HG02678 (cell line): Measurements from ENCODE around the gene CDH16.
"Not testable (repeated sequence)": the region's sequence is repeated elsewhere in the genome, so short reads cannot be mapped to it uniquely, and the experiment has no call there.

Experiments used
- ATAC-seq: cut with Tn5 transposase; IDR thresholded peaks from one replicate; pipeline ENCODE4 v1.9.1; 2021; ENCODE audit warnings: mild to moderate bottlenecking, moderate library complexity; ENCODE audit not compliant: unreplicated experiment

The CDH16 gene

GRCh38 chr16:66947302-66948065 is 28.8 kb upstream of the CDH16 start:
- ATAC-seq = no peak

- ATAC-seq = no peak
Measured at GRCh38 chr16:66946974-66947301, 28.3 kb upstream of the CDH16 start.

- ATAC-seq = no peak
Measured at GRCh38 chr16:66946541-66946940, 27.9 kb upstream of the CDH16 start.

GRCh38 chr16:66945939-66946338 is 27.3 kb upstream of the CDH16 start:
- ATAC-seq = no peak

GRCh38 chr16:66944971-66945370 is 26.3 kb upstream of the CDH16 start:
- ATAC-seq = not testable (repeated sequence)

- no peak for ATAC-seq
Measured at GRCh38 chr16:66944054-66944441, 25.4 kb upstream of the CDH16 start.

GRCh38 chr16:66943426-66944053 is 24.9 kb upstream of the CDH16 start:
- ATAC-seq = no peak

GRCh38 chr16:66942981-66943380 is 24.3 kb upstream of the CDH16 start:
- no peak for ATAC-seq

GRCh38 chr16:66940236-66940635 is 21.6 kb upstream of the CDH16 start:
- no peak for ATAC-seq

- ATAC-seq = no peak
Measured at GRCh38 chr16:66939366-66939765, 20.7 kb upstream of the CDH16 start.

GRCh38 chr16:66937725-66938337 is 19.1 kb upstream of the CDH16 start:
- ATAC-seq = no peak

GRCh38 chr16:66936889-66937554 is 18.3 kb upstream of the CDH16 start:
- no peak for ATAC-seq

GRCh38 chr16:66936462-66936861 is 17.8 kb upstream of the CDH16 start:
- ATAC-seq = no peak

GRCh38 chr16:66935314-66936011 is 16.8 kb upstream of the CDH16 start, which contains the start of gene CES2:
CES2 (plus strand) TSS chr16:66935516; CDS start chr16:66935636, 120 bp downstream.
- ATAC-seq = no peak

GRCh38 chr16:66934839-66935313 is 16.2 kb upstream of the CDH16 start:
- not testable (repeated sequence) for ATAC-seq

GRCh38 chr16:66934138-66934838 is 15.6 kb upstream of the CDH16 start, which contains the start of gene CIAO2B:
CIAO2B (minus strand) TSS chr16:66934402; CDS start chr16:66934364, 38 bp downstream.
- peak; percentile 85 for ATAC-seq

- ATAC-seq = no peak
Measured at GRCh38 chr16:66933776-66934137, 15.1 kb upstream of the CDH16 start.

GRCh38 chr16:66932076-66932475 is 13.4 kb upstream of the CDH16 start:
- no peak for ATAC-seq

- ATAC-seq = no peak
Measured at GRCh38 chr16:66931665-66932064, 13.0 kb upstream of the CDH16 start.

GRCh38 chr16:66930189-66930588 is 11.5 kb upstream of the CDH16 start:
- ATAC-seq = no peak
